Astrocyte of the hippocampus (primary cell): ENCODE measurements around the gene UBE2N.

ENCODE experiments used
- DNase-seq: peaks from one replicate; pipeline ENCODE4 v3.0.0; 2011; ENCODE audit warnings: low read depth, low spot score

UBE2N gene

DNA sequence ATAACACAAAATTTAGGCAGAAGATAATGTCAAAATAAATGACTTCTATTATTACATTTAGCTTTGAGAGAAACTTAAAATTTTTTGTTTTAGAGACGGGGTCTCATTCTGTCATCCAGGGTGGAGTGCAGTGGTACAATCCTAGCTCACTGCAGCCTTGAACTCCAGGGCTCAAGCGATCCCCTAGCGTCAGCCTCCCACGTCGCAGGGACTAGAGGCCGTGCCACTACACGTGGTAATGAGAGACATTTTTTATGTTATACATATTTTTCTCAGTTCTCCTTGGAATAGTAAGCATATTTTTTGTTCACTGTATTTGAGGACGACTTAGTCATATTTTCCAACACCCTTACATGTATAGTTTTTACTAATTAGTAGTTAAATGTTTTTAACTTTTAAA, 85.5 kb downstream of the UBE2N start:
- DNase-seq = no peak
